Stimulated activated CD8-positive, alpha-beta memory T cell treated with anti-CD3 and anti-CD28 coated beads, Interleukin-4, amount 100 ng/mL, for 1 hour (primary cell): Measurements from ENCODE around the gene TSHZ1.

ENCODE experiments used
- DNase-seq, 2 donors: peaks; one replicate each; pipeline ENCODE4 v3.0.0-alpha.2; 2020; ENCODE audit warnings: low read depth in 2 of 2, low spot score in 1 of 2

Gene TSHZ1

DNA sequence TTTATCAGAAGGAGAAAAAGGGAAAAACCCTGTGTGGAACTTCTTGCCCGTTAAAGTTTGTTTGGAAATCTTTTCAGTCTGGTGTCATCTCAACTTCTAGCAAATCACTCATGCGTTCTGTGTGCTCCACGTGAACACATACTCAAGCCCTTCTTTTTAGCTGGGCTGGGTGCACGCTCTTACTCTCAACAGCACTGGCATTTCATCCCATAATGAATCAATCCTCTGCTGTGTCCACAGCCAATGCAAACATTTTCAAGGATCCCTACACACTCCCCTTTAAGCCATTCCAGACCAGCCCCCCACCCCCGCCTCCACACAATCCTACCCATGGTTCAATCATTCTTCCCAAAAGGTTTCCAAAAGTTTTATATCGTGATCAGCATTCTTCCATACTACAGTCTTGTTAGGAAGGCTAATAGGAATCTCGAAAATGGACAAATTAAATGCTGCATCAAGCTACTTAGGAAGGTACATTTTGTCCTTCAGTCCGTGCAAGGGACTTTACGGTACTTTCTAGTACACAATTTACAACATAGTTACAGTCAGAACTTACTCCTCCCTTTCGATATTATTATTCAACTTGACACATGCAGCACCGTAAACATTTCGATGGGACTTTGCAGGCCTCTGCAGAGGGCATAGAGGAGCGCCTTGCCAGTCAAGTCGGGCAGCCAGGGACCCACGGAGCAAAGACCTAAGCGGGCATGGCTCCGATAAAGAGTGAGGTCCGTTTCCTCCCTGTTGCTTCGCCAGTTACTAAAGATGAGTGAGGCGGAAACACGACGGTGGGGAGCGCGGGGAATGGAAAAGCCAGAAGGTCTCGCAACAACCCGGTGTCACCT is 3.1 kb upstream of the TSHZ1 start:
- DNase-seq = no peak

DNA sequence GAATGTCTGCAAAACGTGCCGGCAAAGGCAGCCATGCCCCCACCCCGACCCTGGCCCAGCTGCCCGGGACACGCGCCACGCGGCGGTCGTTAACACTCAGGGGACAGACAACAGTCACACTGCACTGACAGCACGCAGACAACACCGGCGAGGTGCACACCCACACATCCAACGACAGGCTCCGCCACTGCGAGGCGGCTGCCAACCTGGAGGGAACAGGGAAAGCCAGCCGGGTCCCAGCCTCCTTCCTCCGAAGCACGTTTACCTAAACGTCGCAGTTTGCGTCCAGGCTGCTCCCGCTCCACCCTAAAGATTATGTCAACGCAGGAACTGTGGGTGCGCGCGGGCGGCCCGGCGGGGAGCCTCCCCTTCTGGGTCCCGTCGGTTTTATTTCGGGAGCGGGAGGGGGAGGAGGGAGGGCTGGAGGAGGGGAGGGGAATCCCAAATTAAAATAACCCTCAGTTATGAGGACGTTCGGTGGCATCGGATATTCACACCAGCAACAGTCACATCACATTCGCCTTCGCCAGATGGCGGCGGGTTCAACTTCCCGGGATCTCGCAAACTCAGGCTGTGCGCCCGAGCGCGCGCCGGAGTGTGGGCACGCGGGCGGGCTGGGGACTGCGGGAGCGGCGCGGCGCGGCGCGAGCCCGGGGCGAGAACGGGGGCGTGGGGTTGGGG is 2.3 kb upstream of the TSHZ1 start:
- no peak for DNase-seq

DNA sequence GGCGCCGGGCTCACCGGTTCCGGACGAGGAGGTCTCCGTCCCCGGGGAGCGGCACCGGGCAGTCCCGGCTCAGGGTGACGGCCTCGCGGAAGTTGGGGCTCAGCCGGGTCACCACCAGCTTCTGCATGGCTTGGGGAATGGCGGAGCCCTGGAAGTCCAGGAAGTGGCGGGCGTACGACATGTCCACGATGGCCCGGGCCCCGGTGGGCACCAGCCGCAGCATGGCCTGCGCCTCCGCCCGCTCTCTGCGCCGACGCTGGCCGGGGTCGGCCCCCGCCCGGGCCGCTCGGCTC is 1.8 kb upstream of the TSHZ1 start:
- no peak for DNase-seq

DNA sequence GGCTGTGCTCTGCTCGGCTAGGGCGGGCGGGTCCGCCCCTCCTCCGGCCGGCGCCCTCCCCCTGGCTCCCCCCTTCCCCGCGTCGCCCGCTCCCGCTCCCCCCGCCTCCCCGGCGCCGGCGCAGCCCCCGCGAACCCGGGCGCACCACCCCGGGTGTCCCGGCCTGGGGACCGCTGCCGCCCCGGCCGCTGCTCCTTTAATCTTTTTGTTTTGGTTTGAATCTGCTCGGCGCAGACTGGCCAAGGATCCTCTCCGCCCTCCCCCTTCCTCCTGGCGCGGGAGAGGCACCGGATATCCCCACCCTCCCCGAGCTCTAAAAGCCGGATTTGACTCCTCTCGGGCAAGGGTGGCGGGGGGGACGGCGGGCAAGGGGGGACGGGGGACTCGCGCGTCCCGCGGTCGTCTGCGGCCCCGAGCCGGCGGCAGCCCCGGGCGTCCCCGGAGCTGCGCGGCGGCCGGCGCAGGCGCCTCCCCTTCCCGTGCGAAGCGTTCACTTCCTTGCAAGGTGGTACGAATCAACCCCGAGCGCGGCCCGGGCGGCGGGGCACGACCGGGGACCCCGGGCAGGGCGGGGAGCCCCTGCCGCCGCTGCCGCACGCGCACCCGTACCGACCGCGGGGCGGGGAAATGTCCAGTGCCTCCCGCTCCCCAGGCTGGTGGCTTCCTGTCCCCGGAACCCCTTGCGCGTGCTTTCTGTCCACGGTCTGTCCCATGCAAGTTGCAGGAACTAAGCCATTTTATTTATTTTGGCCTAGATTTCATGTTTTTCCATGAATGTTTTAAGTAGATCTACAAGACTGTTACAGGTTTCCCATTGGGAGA is 1.3 kb upstream of the TSHZ1 start, which contains the start of gene PTGR3:
PTGR3 (minus strand) TSS at position 11 of the 822 bp plus-strand sequence. CDS start 81 bp downstream, outside the sequence.
- DNase-seq = no peak

- DNase-seq = no peak
These were observed 692 bp upstream of the TSHZ1 start for GRCh38 chr18:75209951-75210258.

- no peak for DNase-seq
These were observed 515 bp downstream of the TSHZ1 start for GRCh38 chr18:75211002-75211621.

DNA sequence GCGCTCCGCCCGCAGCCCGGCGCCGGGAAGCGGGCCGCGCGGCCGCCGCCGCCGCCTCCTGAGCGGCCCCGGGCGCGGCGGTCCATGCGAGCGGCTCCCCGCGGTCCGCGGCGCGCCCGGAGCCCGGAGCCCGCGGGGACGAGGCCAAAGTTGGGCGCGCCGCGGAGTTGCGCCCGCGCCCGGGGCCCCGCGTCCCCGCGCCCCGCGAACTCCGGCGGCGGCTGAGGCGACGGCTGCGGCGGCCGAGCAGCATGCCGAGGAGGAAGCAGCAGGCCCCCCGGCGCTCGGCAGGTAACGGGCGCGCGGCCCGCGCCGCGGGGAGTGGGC is 992 bp downstream of the TSHZ1 start:
- DNase-seq = no peak

DNA sequence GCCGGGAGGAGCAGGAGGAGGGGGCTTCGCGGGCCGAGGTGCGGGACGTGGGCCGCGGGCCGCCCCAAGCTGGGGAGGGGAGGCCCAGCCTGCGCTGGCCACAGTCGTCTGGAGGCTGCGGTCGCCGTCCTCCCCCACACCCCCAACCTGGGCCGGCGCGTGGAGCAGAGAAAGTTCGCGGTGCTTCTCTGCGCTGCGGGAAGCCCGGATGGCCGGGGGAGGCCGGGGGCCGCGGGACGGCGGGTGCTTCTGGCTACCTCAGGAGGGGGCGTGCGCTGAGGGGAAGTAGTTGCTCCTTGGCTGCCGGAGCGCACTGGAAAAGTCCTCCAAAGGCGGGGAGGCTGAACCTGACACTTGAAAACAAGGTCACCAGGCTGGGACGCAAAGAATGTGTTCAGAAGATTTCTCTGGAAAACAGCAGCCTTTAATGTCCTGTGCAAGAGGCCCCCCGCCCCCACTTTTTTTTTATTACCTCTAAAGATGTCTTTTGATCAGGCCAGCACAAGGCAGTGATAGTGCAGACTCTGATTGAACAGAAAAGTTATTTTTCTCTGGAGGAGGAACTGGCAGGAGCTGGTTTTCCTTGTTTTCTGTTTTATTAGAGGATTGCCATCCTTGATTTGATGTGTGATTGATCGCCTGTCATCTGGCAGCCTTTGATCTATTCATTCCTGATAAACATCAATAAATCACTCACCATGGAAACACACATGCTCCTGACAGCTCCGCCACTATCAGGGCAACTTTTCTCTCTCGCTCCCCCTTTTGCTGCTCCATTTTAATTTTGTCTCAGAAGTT is 1.6 kb downstream of the TSHZ1 start:
- no peak for DNase-seq

DNA sequence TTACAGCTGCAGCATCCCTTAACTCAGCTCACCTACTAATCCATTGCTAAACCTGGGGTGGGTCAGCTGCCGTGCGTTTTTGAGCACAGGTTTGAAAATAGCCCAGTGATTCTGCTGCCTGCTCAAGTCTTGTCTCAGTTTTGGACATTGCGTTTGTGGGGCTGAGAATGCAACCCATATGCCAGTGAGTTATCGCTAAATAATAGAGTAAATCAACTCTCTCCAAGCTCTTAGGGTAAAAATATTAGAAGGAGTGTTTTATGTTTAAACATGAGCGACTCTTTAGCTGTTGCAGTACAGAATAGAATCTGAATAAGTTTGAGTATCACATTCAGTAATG is 2.1 kb downstream of the TSHZ1 start:
- no peak for DNase-seq

DNA sequence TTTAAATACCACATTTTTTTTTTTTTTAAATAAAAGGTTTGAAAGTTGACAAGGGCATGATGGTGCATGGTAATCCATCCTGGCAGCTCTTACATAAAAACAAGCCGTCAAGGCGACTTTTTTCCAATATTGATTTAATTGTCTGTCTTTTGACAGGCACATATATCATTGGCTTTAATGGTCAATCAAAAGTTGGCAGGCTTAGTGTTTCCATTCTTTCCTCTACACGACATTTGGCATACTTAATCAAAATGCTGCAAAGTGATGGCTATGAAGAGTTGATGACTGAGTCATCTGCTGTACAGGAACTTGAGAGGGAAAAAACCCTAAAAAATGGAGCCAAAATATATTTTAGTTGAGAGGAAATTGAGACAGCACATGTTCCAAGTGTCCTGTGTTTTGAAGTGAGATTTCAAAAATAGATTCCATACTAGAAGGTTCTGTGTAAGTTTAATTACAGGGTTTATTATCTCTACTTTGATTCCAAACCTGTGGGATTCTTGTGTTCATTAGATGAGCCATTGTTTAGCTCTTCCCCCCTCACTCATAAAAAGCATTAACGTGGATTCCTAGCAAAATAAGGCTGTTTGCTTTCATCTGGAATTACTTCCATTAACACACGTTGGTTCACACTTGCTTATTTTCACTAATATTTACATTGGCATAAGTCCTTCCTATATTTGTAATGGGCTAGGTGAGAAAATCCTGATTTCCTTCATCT is 3.2 kb downstream of the TSHZ1 start:
- no peak for DNase-seq

DNA sequence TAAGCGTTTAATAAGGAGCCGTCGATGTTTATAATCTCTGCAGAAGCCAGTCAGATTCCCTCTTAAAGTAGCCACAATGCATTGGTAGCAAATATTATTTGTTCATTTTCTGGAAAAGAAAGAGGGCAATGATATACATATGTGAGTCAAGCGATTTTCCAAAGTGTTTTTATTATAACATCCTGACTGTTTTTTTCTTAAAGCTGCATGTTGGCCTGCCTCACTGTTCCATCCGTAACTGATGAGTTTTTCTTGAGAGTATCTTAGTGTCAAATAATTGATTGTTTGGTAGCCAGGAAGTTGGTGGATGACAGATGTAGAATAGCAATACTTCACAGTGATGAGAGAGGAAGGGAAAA is 3.7 kb downstream of the TSHZ1 start:
- DNase-seq = no peak

DNA sequence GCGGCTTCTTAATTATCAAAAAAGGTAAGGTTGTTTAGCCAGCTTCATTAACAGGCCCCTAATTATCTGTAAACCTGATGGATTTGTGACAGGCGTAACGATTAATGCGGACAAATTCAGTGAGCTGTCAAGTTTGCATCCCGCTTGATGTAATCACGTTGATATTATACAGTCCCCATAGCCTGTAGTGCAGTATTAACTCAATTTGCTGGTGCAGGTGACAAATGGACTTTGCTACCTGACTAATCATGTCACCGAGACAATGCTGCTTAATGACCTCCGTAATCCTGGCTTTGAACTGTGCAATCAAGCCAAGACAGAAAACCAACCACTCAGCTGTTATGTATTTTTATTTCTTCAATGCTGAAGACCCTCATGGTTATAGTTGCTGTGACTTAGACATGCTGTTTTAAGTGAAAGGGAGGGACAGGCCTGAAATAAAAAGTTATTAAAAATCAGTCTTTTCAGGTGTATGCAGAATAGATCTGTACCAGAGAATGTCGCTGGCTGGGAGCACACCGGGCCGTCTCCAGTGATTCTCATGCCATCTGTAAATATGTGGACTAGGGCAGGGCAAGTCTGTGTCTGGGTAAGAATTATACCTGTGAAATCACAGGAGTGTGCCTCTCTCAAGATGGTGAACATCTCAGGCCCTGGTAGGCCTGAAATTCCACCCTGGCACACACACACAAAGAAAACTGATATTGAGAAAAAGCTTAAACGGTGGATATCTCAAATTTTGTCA is 4.3 kb downstream of the TSHZ1 start:
- no peak for DNase-seq

GRCh38 chr18:75215663-75216062 is 5.1 kb downstream of the TSHZ1 start:
- DNase-seq = no peak

- DNase-seq = no peak
These were observed 5.8 kb downstream of the TSHZ1 start for GRCh38 chr18:75216212-75216910.

- no peak for DNase-seq
These were observed 6.5 kb downstream of the TSHZ1 start for GRCh38 chr18:75216911-75217689.

- DNase-seq = no peak
These were observed 7.7 kb downstream of the TSHZ1 start for GRCh38 chr18:75218065-75218923.

DNA sequence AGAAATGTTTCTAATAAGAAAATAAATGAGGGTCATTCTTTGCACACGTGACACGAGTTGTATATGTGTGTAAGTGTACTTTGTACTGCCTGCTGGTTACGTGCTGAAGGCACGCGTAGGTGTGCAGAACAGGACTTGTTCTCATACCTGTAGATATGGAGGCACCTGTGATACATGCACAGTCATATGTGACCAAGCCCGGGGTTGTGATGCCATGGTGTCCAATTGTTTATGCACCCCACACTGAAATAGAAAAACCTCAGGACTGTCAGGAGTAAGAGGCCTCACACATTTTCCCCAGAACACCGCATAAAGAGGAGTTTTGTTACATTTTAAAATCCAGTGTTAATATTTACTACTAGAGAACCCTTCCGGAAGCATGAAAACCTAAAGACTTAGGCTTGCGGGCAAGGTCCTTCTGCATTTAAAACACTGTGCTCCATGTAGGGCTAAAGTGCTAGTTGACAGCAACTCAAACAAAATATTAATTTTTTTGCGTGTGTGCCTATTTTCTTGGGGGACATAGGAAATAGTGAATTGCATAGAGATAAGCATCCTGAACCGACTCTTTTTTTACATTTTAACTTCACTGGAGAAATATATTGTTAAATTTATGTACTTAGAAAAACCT is 9.3 kb downstream of the TSHZ1 start:
- no peak for DNase-seq
